WTC11 (cell line): ENCODE data around the gene STX3.

Source experiments
- ESRRA ChIP-seq: sonication (generic); formaldehyde crosslinking; IDR thresholded peaks from 2 replicates; pipeline ENCODE4 v1.8.1; 2022; ENCODE audit warnings: mild to moderate bottlenecking, missing genetic modification reagents, borderline replicate concordance
- JUN ChIP-seq: sonication (generic); formaldehyde crosslinking; IDR thresholded peaks from 2 replicates; pipeline ENCODE4 v1.8.0; 2023; ENCODE audit warnings: mild to moderate bottlenecking, missing genetic modification reagents
- KAT7 ChIP-seq: sonication (generic); formaldehyde crosslinking; IDR thresholded peaks from 2 replicates; pipeline ENCODE4 v1.8.1; 2023; ENCODE audit warnings: missing genetic modification reagents, mild to moderate bottlenecking, borderline replicate concordance
- NR1H2 ChIP-seq: sonication (generic); formaldehyde crosslinking; IDR thresholded peaks from 2 replicates; pipeline ENCODE4 v1.9.0; 2021; ENCODE audit warnings: mild to moderate bottlenecking, moderate library complexity, missing genetic modification reagents
- SMAD4 ChIP-seq: sonication (generic); formaldehyde crosslinking; IDR thresholded peaks from 2 replicates; pipeline ENCODE4 v1.8.0; 2022; ENCODE audit warnings: mild to moderate bottlenecking, missing genetic modification reagents
- TF ChIP-seq, protein P1 (sequence below): fragments of 200-600 bp; IDR thresholded peaks from 2 replicates; pipeline ENCODE4 v1.8.0; 2022; ENCODE audit warnings: antibody characterized with exemption
- TF ChIP-seq, protein P2 (sequence below): sonication (generic); formaldehyde crosslinking; IDR thresholded peaks from 2 replicates; pipeline ENCODE4 v1.8.1; 2023; ENCODE audit warnings: mild to moderate bottlenecking, missing genetic modification reagents
- TF ChIP-seq, protein P3 (sequence below): sonication (generic); formaldehyde crosslinking; IDR thresholded peaks from 2 replicates; pipeline ENCODE4 v1.8.1; 2023; ENCODE audit warnings: mild to moderate bottlenecking, missing genetic modification reagents, moderate library complexity
- TF ChIP-seq, protein P4 (sequence below): sonication (generic); formaldehyde crosslinking; conservative IDR thresholded peaks from 2 replicates; pipeline ENCODE4 v1.8.1; 2022; ENCODE audit warnings: mild to moderate bottlenecking, missing genetic modification reagents

DNA sequence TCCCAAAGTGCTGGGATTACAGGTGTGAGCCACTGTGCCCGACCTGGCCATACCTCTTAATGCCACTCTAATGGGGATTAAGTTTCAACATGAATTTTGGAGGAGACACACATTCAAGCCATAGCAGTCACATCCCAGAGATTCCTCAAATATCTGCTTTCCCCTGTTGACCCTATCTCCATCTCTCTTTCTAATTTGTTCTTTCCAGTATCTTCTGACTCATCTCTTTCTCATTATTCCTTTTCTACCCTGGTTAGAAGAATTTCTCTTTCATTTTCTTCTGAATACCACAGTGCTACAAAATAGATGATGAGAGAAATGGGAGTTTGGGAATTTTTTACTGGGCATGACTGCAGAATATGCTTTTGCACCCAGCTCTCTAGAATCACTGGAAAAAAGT is 46.6 kb upstream of the STX3 start:
- TF ChIP-seq, protein P1, sequence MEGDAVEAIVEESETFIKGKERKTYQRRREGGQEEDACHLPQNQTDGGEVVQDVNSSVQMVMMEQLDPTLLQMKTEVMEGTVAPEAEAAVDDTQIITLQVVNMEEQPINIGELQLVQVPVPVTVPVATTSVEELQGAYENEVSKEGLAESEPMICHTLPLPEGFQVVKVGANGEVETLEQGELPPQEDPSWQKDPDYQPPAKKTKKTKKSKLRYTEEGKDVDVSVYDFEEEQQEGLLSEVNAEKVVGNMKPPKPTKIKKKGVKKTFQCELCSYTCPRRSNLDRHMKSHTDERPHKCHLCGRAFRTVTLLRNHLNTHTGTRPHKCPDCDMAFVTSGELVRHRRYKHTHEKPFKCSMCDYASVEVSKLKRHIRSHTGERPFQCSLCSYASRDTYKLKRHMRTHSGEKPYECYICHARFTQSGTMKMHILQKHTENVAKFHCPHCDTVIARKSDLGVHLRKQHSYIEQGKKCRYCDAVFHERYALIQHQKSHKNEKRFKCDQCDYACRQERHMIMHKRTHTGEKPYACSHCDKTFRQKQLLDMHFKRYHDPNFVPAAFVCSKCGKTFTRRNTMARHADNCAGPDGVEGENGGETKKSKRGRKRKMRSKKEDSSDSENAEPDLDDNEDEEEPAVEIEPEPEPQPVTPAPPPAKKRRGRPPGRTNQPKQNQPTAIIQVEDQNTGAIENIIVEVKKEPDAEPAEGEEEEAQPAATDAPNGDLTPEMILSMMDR, result no peak
- TF ChIP-seq JUN (CRISPR knock-in tag) (no peak), SMAD4 (CRISPR knock-in tag) (no peak), NR1H2 (CRISPR knock-in tag) (no peak), KAT7 (CRISPR knock-in tag) (no peak), ESRRA (CRISPR knock-in tag) (no peak)
- TF ChIP-seq, protein P2, sequence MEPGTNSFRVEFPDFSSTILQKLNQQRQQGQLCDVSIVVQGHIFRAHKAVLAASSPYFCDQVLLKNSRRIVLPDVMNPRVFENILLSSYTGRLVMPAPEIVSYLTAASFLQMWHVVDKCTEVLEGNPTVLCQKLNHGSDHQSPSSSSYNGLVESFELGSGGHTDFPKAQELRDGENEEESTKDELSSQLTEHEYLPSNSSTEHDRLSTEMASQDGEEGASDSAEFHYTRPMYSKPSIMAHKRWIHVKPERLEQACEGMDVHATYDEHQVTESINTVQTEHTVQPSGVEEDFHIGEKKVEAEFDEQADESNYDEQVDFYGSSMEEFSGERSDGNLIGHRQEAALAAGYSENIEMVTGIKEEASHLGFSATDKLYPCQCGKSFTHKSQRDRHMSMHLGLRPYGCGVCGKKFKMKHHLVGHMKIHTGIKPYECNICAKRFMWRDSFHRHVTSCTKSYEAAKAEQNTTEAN, result no peak
- TF ChIP-seq, protein P3, sequence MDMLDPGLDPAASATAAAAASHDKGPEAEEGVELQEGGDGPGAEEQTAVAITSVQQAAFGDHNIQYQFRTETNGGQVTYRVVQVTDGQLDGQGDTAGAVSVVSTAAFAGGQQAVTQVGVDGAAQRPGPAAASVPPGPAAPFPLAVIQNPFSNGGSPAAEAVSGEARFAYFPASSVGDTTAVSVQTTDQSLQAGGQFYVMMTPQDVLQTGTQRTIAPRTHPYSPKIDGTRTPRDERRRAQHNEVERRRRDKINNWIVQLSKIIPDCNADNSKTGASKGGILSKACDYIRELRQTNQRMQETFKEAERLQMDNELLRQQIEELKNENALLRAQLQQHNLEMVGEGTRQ, result no peak
- TF ChIP-seq, protein P4, sequence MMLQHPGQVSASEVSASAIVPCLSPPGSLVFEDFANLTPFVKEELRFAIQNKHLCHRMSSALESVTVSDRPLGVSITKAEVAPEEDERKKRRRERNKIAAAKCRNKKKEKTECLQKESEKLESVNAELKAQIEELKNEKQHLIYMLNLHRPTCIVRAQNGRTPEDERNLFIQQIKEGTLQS (CRISPR knock-in tag), result no peak
